Neural cell (in vitro differentiated cells): Measurements from ENCODE around the gene ZNF235.

ENCODE experiments used
- EP300 ChIP-seq: fragments of 450-650 bp; conservative IDR thresholded peaks from 2 replicates; pipeline ENCODE4 v1.6.1; 2014; ENCODE audit warnings: antibody characterized with exemption, mild to moderate bottlenecking, moderate library complexity; ENCODE audit not compliant: poor library complexity, severe bottlenecking
- EZH2 ChIP-seq: fragments of 200-600, 300-800 bp; shearing (Covaris generic), sonication (generic); IDR thresholded peaks from 2 replicates; pipeline ENCODE4 v1.6.1; 2014; ENCODE audit warnings: antibody characterized with exemption, low read length, borderline replicate concordance, mild to moderate bottlenecking; ENCODE audit not compliant: insufficient read depth, poor library complexity, severe bottlenecking
- POLR2AphosphoS5 ChIP-seq: IDR thresholded peaks from 2 replicates; pipeline ENCODE4 v1.6.1; 2012
- SMC3 ChIP-seq: fragments of 450-650 bp; conservative IDR thresholded peaks from 2 replicates; pipeline ENCODE4 v1.6.1; 2014; ENCODE audit warnings: antibody characterized with exemption, mild to moderate bottlenecking, moderate library complexity; ENCODE audit not compliant: poor library complexity
- TAF1 ChIP-seq: IDR thresholded peaks from 2 replicates; pipeline ENCODE4 v1.6.1; 2012; ENCODE audit warnings: low read depth
- TF ChIP-seq, protein P1 (sequence below): fragments of 450-650 bp; IDR thresholded peaks from 2 replicates; pipeline ENCODE4 v1.5.1; 2014; ENCODE audit warnings: antibody characterized with exemption, mild to moderate bottlenecking, moderate library complexity; ENCODE audit not compliant: poor library complexity, severe bottlenecking
- TF ChIP-seq, protein P2 (sequence below): IDR thresholded peaks from 2 replicates; pipeline ENCODE4 v1.6.1; 2012; ENCODE audit warnings: borderline replicate concordance

DNA sequence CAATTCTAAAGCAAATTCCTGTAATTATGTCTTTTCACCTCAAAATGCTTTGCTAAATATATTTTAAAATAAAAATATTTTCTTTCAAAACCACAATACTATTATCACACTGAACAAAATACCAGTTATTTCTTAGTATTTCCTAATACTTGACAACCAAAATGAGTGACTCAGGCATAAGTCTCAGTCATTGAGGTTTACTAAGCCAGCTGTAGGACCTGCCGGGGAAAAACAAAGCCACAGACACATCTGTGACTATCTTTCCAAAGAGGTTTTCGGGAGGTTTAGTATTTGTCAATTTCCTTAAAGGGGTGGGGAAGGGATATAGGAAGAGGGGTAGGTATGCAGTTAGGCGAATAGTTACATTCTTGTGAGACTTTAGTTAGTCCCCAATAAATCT, 3.2 kb upstream of the ZNF235 start:
- TF ChIP-seq, protein P1, sequence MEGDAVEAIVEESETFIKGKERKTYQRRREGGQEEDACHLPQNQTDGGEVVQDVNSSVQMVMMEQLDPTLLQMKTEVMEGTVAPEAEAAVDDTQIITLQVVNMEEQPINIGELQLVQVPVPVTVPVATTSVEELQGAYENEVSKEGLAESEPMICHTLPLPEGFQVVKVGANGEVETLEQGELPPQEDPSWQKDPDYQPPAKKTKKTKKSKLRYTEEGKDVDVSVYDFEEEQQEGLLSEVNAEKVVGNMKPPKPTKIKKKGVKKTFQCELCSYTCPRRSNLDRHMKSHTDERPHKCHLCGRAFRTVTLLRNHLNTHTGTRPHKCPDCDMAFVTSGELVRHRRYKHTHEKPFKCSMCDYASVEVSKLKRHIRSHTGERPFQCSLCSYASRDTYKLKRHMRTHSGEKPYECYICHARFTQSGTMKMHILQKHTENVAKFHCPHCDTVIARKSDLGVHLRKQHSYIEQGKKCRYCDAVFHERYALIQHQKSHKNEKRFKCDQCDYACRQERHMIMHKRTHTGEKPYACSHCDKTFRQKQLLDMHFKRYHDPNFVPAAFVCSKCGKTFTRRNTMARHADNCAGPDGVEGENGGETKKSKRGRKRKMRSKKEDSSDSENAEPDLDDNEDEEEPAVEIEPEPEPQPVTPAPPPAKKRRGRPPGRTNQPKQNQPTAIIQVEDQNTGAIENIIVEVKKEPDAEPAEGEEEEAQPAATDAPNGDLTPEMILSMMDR, result no peak
- TF ChIP-seq TAF1, result no peak
- TF ChIP-seq EP300, result no peak
- TF ChIP-seq EZH2, result no peak
- TF ChIP-seq, protein P2, sequence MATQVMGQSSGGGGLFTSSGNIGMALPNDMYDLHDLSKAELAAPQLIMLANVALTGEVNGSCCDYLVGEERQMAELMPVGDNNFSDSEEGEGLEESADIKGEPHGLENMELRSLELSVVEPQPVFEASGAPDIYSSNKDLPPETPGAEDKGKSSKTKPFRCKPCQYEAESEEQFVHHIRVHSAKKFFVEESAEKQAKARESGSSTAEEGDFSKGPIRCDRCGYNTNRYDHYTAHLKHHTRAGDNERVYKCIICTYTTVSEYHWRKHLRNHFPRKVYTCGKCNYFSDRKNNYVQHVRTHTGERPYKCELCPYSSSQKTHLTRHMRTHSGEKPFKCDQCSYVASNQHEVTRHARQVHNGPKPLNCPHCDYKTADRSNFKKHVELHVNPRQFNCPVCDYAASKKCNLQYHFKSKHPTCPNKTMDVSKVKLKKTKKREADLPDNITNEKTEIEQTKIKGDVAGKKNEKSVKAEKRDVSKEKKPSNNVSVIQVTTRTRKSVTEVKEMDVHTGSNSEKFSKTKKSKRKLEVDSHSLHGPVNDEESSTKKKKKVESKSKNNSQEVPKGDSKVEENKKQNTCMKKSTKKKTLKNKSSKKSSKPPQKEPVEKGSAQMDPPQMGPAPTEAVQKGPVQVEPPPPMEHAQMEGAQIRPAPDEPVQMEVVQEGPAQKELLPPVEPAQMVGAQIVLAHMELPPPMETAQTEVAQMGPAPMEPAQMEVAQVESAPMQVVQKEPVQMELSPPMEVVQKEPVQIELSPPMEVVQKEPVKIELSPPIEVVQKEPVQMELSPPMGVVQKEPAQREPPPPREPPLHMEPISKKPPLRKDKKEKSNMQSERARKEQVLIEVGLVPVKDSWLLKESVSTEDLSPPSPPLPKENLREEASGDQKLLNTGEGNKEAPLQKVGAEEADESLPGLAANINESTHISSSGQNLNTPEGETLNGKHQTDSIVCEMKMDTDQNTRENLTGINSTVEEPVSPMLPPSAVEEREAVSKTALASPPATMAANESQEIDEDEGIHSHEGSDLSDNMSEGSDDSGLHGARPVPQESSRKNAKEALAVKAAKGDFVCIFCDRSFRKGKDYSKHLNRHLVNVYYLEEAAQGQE, result no peak
- TF ChIP-seq POLR2AphosphoS5, result no peak
- TF ChIP-seq SMC3, result no peak
